GM21737 (cell line): ENCODE results near the gene KNSTRN.

ENCODE experiments used
- ATAC-seq: cut with Tn5 transposase; IDR thresholded peaks from one replicate; pipeline ENCODE4 v1.9.1; 2021; ENCODE audit warnings: mild to moderate bottlenecking, moderate library complexity; ENCODE audit not compliant: unreplicated experiment

Gene KNSTRN

GRCh38 chr15:40345225-40345866 lies 37.2 kb upstream of the KNSTRN start:
- no peak for ATAC-seq

- ATAC-seq, result no peak
These were observed 36.5 kb upstream of the KNSTRN start for GRCh38 chr15:40345867-40346578.

GRCh38 chr15:40346579-40347558 lies 35.7 kb upstream of the KNSTRN start:
- no peak for ATAC-seq

GRCh38 chr15:40347559-40348473 lies 34.7 kb upstream of the KNSTRN start:
- ATAC-seq, result no peak

GRCh38 chr15:40348474-40348870 lies 34.0 kb upstream of the KNSTRN start:
- ATAC-seq, result no peak

GRCh38 chr15:40349163-40349562 lies 33.4 kb upstream of the KNSTRN start:
- ATAC-seq, result no peak

- no peak for ATAC-seq
These were observed 30.1 kb upstream of the KNSTRN start for GRCh38 chr15:40352281-40352901.

- no peak for ATAC-seq
These were observed 28.8 kb upstream of the KNSTRN start for GRCh38 chr15:40353697-40354096.

DNA sequence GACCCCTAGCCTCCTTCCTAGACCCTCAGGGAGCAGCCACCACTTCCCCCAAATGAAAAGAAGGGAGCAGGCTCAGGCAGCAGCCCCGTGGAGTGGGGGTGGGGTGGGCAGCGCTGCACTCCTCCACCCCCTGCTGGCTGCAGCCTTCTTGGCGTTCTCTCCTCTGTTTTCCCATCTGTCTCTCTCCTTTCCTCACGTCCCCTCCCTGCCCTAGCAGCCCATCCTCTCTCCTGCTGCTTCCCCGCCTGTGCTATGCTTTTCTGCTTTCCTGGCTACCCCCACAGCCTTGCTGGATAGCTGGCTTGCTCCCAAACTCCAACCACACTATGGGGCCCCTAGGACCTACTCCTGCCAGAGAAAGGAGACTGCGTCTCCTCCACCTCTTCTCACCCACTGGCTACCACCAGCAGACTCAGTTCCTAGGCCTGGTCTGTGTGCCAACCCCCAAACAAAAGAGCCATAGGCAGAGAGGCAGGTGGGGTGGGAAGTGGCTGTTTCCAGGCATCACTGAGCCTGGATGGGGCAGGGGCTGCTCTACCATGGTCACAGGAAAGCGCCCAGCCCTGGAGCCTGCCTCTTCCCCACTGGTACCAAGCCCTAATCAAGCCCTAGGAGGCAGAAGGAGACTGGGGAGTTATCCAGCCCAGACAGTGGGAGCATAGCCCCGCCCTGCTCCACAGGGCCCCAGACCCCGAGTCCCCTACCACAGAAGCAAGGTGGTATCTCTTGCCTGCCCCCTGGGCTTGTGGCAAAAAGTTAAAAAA lies 27.9 kb upstream of the KNSTRN start:
- no peak for ATAC-seq

GRCh38 chr15:40355976-40356585 lies 26.4 kb upstream of the KNSTRN start:
- no peak for ATAC-seq

- ATAC-seq, result no peak
These were observed 25.3 kb upstream of the KNSTRN start for GRCh38 chr15:40357246-40357645.

DNA sequence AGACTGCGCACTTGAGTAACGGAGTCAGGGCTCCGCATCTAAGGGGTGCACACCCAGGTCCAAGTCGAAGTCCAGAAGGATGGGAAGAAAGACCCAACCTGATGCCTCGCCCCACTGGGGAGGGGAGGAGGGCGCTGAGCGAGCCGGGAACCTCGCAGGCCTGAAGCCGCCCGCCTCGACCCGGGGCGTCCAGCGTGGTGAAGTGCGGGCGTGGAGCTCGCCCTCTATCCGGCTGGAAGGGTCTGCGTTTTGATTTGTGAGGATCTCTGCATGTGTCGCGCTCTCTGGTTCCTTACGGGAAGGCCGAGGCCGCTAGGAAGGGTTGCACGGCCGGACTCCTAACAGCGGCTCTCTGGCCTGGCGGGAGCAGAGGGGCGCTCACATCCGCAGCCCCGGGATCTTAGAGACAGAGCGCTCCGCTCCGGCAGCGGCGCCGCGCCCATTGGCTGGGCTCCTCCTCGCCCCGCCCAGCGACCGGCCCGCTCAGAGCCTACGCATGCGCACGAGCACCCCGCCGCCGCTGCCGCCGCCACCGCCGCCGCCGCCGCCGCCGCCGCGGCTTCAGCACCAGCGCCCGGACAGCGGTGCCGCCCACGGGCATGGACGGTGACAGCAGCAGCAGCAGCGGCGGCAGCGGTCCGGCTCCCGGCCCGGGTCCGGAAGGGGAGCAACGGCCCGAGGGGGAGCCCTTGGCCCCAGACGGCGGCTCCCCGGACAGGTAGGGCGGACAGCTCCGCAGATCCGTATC lies 24.6 kb upstream of the KNSTRN start, which contains the start of gene DISP2:
Gene DISP2 (plus strand): TSS at position 497 of the 748 bp plus-strand sequence. CDS start 103 bp downstream, at position 600.
- peak; percentile 75 for ATAC-seq

DNA sequence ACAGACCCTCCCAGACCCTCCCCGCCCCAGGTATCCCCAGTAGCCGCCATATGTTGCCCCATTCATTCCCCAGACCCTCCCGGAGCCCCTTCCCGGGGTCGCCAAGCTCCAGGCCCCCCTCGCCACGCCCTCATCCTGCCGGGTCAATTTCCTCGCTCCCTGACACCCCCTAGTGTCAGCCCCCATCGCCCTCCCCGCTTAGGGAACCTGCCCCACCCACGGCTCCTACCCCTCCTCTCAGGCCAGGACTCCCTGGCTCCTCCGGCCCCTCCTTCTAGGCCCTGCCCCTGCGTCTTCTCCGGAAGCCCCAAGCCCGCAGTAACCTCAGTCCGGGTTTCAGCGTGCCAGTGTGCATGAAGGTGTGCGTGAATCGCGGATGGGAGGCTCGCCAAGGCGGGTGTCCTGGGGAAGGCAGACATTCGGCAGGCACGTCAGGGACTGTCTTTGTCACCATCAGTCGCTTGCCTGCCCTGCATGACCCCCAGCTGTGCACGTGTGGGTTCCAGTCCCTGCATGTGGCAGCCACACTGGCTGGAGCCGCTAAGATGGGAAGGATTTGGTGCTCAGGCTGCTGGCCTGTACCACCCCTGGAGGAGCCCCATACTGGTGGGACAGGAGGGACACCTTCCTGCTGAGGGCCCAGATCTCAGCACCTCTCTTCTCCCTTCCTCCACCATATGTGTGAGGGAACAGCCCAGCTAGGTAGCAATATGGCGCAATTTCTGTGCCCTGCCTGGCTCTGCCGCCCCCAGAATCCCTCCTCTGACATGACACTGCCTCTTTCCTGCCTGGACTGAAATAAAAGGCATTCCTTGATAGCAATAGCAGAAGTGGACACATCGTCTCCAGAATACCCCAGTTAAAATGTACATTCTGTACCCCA lies 23.8 kb upstream of the KNSTRN start:
- ATAC-seq, result no peak

- ATAC-seq, result no peak
These were observed 22.5 kb upstream of the KNSTRN start for GRCh38 chr15:40360015-40360414.

- ATAC-seq, result no peak
These were observed 20.9 kb upstream of the KNSTRN start for GRCh38 chr15:40361640-40362039.

DNA sequence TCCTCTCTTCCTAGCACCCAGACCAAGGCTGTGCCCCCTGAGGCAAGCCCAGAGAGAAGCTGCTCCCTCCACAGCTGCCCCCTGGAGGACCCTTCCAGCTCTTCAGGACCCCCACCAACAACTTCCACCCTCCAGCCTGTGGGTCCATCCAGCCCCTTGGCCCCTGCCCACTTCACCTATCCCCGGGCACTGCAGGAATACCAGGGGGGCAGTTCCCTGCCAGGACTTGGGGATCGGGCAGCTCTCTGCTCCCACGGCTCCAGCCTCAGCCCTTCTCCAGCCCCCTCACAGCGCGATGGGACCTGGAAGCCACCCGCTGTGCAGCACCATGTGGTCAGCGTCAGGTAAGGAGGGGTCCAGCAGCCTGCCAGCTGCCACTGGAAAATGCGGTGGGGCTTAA lies 18.9 kb upstream of the KNSTRN start:
- no peak for ATAC-seq

GRCh38 chr15:40364251-40364650 lies 18.3 kb upstream of the KNSTRN start:
- ATAC-seq, result no peak
